WTC11 (cell line): ENCODE results near the gene RIPOR1. TPM values are rescaled to one million over a fixed set of nuclear protein-coding genes. Genes with fewer than 3 reads are reported as not detected.

Experiments used
- ATAC-seq: fragments of 200-7000 bp; cut with Tn5 transposase; 2 replicates; pipeline ENCODE4 v1.10.0; 2021; ENCODE audit warnings: mild to moderate bottlenecking, moderate library complexity
- CTCF ChIA-PET: fragments of 300-600 bp; sonication (Branson Sonifier 250); formaldehyde crosslinking; loops from one replicate; lab custom pipeline; 2021; ENCODE audit warnings: antibody characterized with exemption; lab: Charles Lee
- POLR2A ChIA-PET: fragments of 350-600 bp; sonication (Branson Sonifier 250); formaldehyde crosslinking; loops from one replicate; lab custom pipeline; 2021; ENCODE audit warnings: antibody characterized with exemption; lab: Charles Lee
- DNase-seq: peaks from one replicate; pipeline ENCODE4 v3.0.0; 2021; ENCODE audit warnings: low spot score
- H3K27ac Mint-ChIP-seq: 2 replicates; pipeline ENCODE4 v1.8.0; 2021; ENCODE audit warnings: mixed read lengths
- H3K27me3 Mint-ChIP-seq: 2 replicates; pipeline ENCODE4 v1.8.0; 2021; ENCODE audit warnings: low read depth, mild to moderate bottlenecking, moderate library complexity, mixed read lengths
- H3K36me3 Mint-ChIP-seq: 2 replicates; pipeline ENCODE4 v1.8.0; 2021; ENCODE audit warnings: mixed read lengths
- H3K4me1 Mint-ChIP-seq: 2 replicates; pipeline ENCODE4 v1.8.0; 2022; ENCODE audit warnings: mixed read lengths
- H3K4me3 Mint-ChIP-seq: 2 replicates; pipeline ENCODE4 v1.8.0; 2021; ENCODE audit warnings: mild to moderate bottlenecking, moderate library complexity, mixed read lengths
- H3K9me3 Mint-ChIP-seq: 2 replicates; pipeline ENCODE4 v1.8.0; 2021; ENCODE audit warnings: mixed read lengths
- ELF4 ChIP-seq: sonication (generic); formaldehyde crosslinking; IDR thresholded peaks from 2 replicates; pipeline ENCODE4 v1.8.1; 2022; ENCODE audit warnings: low read depth, mild to moderate bottlenecking, moderate library complexity, missing genetic modification reagents
- FOXK1 ChIP-seq: sonication (generic); formaldehyde crosslinking; IDR thresholded peaks from 2 replicates; pipeline ENCODE4 v1.8.0; 2022; ENCODE audit warnings: mild to moderate bottlenecking, moderate library complexity, missing genetic modification reagents
- GRHL2 ChIP-seq: fragments of 250-450 bp; sonication (Bioruptor Pico); IDR thresholded peaks from 2 replicates; pipeline ENCODE4 v1.8.0; 2022; ENCODE audit warnings: mild to moderate bottlenecking, moderate library complexity; ENCODE audit not compliant: insufficient replicate concordance, severe bottlenecking
- JUN ChIP-seq: sonication (generic); formaldehyde crosslinking; IDR thresholded peaks from 2 replicates; pipeline ENCODE4 v1.8.0; 2023; ENCODE audit warnings: mild to moderate bottlenecking, missing genetic modification reagents
- KAT7 ChIP-seq: sonication (generic); formaldehyde crosslinking; IDR thresholded peaks from 2 replicates; pipeline ENCODE4 v1.8.1; 2023; ENCODE audit warnings: missing genetic modification reagents, mild to moderate bottlenecking, borderline replicate concordance
- NR1H2 ChIP-seq: sonication (generic); formaldehyde crosslinking; IDR thresholded peaks from 2 replicates; pipeline ENCODE4 v1.9.0; 2021; ENCODE audit warnings: mild to moderate bottlenecking, moderate library complexity, missing genetic modification reagents
- NR3C1 ChIP-seq: sonication (generic); formaldehyde crosslinking; conservative IDR thresholded peaks from 2 replicates; pipeline ENCODE4 v1.8.1; 2023; ENCODE audit warnings: low read depth, mild to moderate bottlenecking, missing genetic modification reagents
- OVOL2 ChIP-seq: fragments of 250-450 bp; sonication (Bioruptor Pico); IDR thresholded peaks from 2 replicates; pipeline ENCODE4 v1.9.0; 2021; ENCODE audit warnings: mild to moderate bottlenecking, borderline replicate concordance
- PRRX2 ChIP-seq: fragments of 250-450 bp; sonication (Bioruptor Pico); IDR thresholded peaks from 2 replicates; pipeline ENCODE4 v1.8.0; 2021; ENCODE audit warnings: mild to moderate bottlenecking
- SOX15 ChIP-seq: fragments of 250-450 bp; sonication (Bioruptor Pico); IDR thresholded peaks from 2 replicates; pipeline ENCODE4 v1.9.0; 2021; ENCODE audit warnings: mild to moderate bottlenecking
- TEAD1 ChIP-seq: sonication (generic); formaldehyde crosslinking; IDR thresholded peaks from 2 replicates; pipeline ENCODE4 v1.8.0; 2022; ENCODE audit warnings: mild to moderate bottlenecking, missing genetic modification reagents
- TEAD4 ChIP-seq: sonication (generic); formaldehyde crosslinking; IDR thresholded peaks from 2 replicates; pipeline ENCODE4 v1.8.0; 2022; ENCODE audit warnings: mild to moderate bottlenecking, missing genetic modification reagents
- ZNF232 ChIP-seq: sonication (generic); formaldehyde crosslinking; IDR thresholded peaks from 2 replicates; pipeline ENCODE4 v1.8.0; 2022; ENCODE audit warnings: mild to moderate bottlenecking, missing genetic modification reagents
- ZNF317 ChIP-seq: sonication (generic); formaldehyde crosslinking; IDR thresholded peaks from 2 replicates; pipeline ENCODE4 v1.8.1; 2023; ENCODE audit warnings: low read depth, mild to moderate bottlenecking, moderate library complexity, missing genetic modification reagents, borderline replicate concordance
- ZNF423 ChIP-seq: fragments of 250-450 bp; sonication (Bioruptor Pico); IDR thresholded peaks from 2 replicates; pipeline ENCODE4 v2.1.2; 2022; ENCODE audit warnings: mild to moderate bottlenecking, moderate library complexity
- total RNA-seq: library from RNA; stranded (reverse); gene quantifications from 3 replicates; pipeline ENCODE4 v1.2.3, GENCODE V29; 2021
- TF ChIP-seq, protein P1 (sequence below): sonication (generic); formaldehyde crosslinking; IDR thresholded peaks from 2 replicates; pipeline ENCODE4 v1.8.1; 2022; ENCODE audit warnings: missing genetic modification reagents, borderline replicate concordance
- TF ChIP-seq, protein P2 (sequence below): sonication (generic); formaldehyde crosslinking; IDR thresholded peaks from 2 replicates; pipeline ENCODE4 v1.8.1; 2023; ENCODE audit warnings: mild to moderate bottlenecking, missing genetic modification reagents, moderate library complexity
- TF ChIP-seq, protein P3 (sequence below): sonication (generic); formaldehyde crosslinking; IDR thresholded peaks from 2 replicates; pipeline ENCODE4 v1.8.0; 2022; ENCODE audit warnings: mild to moderate bottlenecking, missing genetic modification reagents
- TF ChIP-seq, protein P4 (sequence below): fragments of 250-450 bp; sonication (Bioruptor Pico); IDR thresholded peaks from 2 replicates; pipeline ENCODE4 v1.9.0; 2021; ENCODE audit warnings: mild to moderate bottlenecking
- TF ChIP-seq, protein P5 (sequence below): sonication (generic); formaldehyde crosslinking; IDR thresholded peaks from 2 replicates; pipeline ENCODE4 v1.8.1; 2022; ENCODE audit warnings: mild to moderate bottlenecking, missing genetic modification reagents, moderate library complexity, borderline replicate concordance
- TF ChIP-seq, protein P6 (sequence below): sonication (generic); formaldehyde crosslinking; IDR thresholded peaks from 2 replicates; pipeline ENCODE4 v1.8.1; 2023; ENCODE audit warnings: mild to moderate bottlenecking, missing genetic modification reagents
- TF ChIP-seq, protein P7 (sequence below): fragments of 250-450 bp; sonication (Bioruptor Pico); conservative IDR thresholded peaks from 2 replicates; pipeline ENCODE4 v1.9.0; 2021; ENCODE audit warnings: mild to moderate bottlenecking

The RIPOR1 gene
- total RNA-seq, 1 experiment from 2014 or later: 14.9 TPM

DNA sequence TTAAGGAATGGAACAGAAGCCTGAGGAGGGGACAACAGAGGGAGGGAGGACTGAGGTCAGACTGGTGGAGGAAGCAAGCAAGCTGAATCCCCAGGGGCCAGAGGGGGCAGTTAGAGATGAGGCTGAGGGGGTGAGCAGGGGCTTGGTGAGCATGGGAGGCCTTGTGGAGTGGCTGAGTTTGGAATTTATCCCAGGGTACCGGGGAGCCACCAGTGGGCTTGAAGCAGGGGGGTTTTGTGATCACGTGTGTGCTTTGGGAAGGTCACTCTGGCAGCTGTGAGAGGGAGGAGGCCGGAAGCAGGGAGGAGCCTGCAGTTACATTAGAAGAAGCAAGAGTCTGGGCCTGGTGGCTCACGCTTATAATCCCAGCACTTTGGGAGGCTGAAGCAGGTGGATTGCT lies 23.8 kb downstream of the RIPOR1 start:
- Mint-ChIP-seq H3K4me1 (peaks cover 5% of the 10 kb centered on the region), H3K27ac (no peak overlapping the region), H3K9me3 (no peaks in the 10 kb centered on the region), H3K4me3 (no peak overlapping the region), H3K36me3 (no peaks in the 10 kb centered on the region), H3K27me3 (no peaks in the 10 kb centered on the region)
- DNase-seq: no peak
- ATAC-seq: no peak; the same call in none of the 2 replicates
- TF ChIP-seq PRRX2 (CRISPR knock-in tag) (no peak), NR1H2 (CRISPR knock-in tag) (no peak), ZNF423 (CRISPR knock-in tag) (no peak), GRHL2 (CRISPR knock-in tag) (no peak), KAT7 (CRISPR knock-in tag) (no peak), FOXK1 (CRISPR knock-in tag) (no peak)
- TF ChIP-seq, protein P1, sequence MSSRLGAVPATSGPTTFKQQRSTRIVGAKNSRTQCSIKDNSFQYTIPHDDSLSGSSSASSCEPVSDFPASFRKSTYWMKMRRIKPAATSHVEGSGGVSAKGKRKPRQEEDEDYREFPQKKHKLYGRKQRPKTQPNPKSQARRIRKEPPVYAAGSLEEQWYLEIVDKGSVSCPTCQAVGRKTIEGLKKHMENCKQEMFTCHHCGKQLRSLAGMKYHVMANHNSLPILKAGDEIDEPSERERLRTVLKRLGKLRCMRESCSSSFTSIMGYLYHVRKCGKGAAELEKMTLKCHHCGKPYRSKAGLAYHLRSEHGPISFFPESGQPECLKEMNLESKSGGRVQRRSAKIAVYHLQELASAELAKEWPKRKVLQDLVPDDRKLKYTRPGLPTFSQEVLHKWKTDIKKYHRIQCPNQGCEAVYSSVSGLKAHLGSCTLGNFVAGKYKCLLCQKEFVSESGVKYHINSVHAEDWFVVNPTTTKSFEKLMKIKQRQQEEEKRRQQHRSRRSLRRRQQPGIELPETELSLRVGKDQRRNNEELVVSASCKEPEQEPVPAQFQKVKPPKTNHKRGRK (CRISPR knock-in tag): no peak
- TF ChIP-seq, protein P2, sequence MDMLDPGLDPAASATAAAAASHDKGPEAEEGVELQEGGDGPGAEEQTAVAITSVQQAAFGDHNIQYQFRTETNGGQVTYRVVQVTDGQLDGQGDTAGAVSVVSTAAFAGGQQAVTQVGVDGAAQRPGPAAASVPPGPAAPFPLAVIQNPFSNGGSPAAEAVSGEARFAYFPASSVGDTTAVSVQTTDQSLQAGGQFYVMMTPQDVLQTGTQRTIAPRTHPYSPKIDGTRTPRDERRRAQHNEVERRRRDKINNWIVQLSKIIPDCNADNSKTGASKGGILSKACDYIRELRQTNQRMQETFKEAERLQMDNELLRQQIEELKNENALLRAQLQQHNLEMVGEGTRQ (CRISPR knock-in tag): no peak
- TF ChIP-seq, protein P3, sequence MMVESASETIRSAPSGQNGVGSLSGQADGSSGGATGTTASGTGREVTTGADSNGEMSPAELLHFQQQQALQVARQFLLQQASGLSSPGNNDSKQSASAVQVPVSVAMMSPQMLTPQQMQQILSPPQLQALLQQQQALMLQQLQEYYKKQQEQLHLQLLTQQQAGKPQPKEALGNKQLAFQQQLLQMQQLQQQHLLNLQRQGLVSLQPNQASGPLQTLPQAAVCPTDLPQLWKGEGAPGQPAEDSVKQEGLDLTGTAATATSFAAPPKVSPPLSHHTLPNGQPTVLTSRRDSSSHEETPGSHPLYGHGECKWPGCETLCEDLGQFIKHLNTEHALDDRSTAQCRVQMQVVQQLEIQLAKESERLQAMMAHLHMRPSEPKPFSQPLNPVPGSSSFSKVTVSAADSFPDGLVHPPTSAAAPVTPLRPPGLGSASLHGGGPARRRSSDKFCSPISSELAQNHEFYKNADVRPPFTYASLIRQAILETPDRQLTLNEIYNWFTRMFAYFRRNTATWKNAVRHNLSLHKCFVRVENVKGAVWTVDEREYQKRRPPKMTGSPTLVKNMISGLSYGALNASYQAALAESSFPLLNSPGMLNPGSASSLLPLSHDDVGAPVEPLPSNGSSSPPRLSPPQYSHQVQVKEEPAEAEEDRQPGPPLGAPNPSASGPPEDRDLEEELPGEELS (CRISPR knock-in tag): no peak
- TF ChIP-seq, protein P4, sequence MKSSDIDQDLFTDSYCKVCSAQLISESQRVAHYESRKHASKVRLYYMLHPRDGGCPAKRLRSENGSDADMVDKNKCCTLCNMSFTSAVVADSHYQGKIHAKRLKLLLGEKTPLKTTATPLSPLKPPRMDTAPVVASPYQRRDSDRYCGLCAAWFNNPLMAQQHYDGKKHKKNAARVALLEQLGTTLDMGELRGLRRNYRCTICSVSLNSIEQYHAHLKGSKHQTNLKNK (CRISPR knock-in tag): no peak
- ChIA-PET POLR2A (interaction anchor here (0.8 kb wide), 1 partner anchor 517 kb away, joined by 6 read pairs; no protein-coding TSS in a partner anchor), CTCF (interaction anchor here (1.9 to 2.3 kb wide), 2 partner anchors 31 to 92 kb away, joined by 7 to 8 read pairs; partner anchors contain the start of gene CARMIL2)

DNA sequence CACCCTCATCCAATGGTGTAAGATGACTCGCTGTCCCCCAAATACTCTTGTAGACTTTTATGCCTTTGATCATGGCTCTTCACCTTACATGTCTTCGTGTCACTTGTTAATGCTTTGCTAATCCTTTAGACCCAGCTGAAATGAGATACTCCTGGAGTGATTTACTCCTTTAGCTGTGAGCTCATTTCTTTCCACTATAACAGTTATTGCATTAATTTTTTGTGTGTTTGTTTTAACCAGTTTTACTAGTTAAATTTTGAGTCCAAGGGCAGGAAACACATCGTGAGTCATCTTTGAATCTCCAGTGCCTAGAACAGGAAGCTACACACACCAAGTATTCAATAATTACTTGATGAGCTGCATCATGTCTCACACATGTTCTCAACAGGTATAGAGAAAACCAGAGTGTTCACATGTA lies 27.2 kb downstream of the RIPOR1 start:
- no peak for ATAC-seq
- POLR2A ChIA-PET: no interaction called here

DNA sequence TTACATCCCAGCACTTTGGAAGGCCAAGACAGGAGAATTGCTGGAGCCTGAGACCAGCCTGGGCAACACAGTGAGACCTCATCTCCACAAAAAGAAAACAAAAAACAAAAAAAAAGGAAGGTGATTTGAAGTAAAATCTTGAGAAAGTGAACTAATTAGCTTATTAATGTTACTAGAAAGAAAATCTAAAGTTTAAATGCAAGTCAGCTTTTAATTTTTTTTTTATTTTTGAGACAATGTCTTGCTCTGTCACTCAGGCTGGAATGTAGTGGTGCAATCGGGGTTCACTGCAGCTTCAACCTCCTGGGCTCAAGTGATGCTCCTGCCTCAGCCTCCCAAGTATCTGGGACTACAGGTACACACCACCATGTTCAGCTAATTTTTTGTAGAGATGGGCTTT lies 30.2 kb downstream of the RIPOR1 start:
- H3K4me3 Mint-ChIP-seq: no peak overlapping the region
- no peak overlapping the region for H3K27ac Mint-ChIP-seq
- CTCF ChIA-PET: interaction anchor here (5.3 kb wide), 1 partner anchor 11 kb away, joined by 72 read pairs; no protein-coding TSS in a partner anchor
- no peak for DNase-seq
- H3K9me3 Mint-ChIP-seq: no peaks in the 10 kb centered on the region
- ATAC-seq: no peak
- H3K27me3 Mint-ChIP-seq: no peaks in the 10 kb centered on the region
- H3K4me1 Mint-ChIP-seq: peaks cover 7% of the 10 kb centered on the region
- POLR2A ChIA-PET: no interaction called here
- no peaks in the 10 kb centered on the region for H3K36me3 Mint-ChIP-seq
- TF ChIP-seq ELF4 (no peak), JUN (no peak), TEAD4 (CRISPR knock-in tag) (no peak), SOX15 (CRISPR knock-in tag) (no peak), TEAD1 (no peak), OVOL2 (no peak), PRRX2 (CRISPR knock-in tag) (no peak)
- TF ChIP-seq, protein P5, sequence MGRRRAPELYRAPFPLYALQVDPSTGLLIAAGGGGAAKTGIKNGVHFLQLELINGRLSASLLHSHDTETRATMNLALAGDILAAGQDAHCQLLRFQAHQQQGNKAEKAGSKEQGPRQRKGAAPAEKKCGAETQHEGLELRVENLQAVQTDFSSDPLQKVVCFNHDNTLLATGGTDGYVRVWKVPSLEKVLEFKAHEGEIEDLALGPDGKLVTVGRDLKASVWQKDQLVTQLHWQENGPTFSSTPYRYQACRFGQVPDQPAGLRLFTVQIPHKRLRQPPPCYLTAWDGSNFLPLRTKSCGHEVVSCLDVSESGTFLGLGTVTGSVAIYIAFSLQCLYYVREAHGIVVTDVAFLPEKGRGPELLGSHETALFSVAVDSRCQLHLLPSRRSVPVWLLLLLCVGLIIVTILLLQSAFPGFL: no peak
- TF ChIP-seq, protein P6, sequence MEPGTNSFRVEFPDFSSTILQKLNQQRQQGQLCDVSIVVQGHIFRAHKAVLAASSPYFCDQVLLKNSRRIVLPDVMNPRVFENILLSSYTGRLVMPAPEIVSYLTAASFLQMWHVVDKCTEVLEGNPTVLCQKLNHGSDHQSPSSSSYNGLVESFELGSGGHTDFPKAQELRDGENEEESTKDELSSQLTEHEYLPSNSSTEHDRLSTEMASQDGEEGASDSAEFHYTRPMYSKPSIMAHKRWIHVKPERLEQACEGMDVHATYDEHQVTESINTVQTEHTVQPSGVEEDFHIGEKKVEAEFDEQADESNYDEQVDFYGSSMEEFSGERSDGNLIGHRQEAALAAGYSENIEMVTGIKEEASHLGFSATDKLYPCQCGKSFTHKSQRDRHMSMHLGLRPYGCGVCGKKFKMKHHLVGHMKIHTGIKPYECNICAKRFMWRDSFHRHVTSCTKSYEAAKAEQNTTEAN (CRISPR knock-in tag): no peak
- TF ChIP-seq, protein P1 (CRISPR knock-in tag): no peak
- TF ChIP-seq, protein P7, sequence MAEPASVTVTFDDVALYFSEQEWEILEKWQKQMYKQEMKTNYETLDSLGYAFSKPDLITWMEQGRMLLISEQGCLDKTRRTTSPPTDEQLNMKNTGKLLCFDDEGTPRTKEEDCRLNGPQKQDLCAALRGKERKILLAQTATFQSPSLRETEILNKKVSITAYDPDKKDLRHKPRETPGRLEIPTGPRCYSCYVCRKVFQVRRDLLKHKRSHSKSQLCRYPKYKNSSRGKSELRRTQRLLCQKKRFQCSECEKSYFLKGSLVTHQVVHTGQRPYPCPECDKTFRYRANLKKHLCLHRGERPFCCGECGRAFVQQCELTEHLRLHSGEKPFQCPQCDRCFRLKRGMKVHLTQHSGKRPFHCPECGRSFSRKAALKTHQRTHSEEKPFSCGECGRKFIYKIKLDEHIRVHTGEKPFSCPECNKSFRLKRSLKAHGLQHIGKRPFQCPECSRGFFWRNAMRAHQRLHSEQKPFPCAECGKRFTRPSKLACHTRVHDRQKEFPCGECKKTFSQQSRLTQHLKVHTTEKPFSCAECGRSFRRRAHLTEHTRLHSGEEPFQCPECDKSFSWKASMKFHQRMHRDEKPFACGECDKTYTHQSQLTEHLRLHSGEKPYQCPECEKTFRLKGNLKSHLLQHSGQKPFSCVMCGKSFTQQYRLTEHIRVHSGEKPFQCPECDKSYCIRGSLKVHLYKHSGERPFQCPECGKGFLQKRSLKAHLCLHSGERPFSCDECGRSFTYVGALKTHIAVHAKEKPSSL (CRISPR knock-in tag): no peak

More for the DNA sequence above, 27.2 kb downstream of the RIPOR1 start:
- H3K9me3 Mint-ChIP-seq: no peaks in the 10 kb centered on the region
- H3K4me1 Mint-ChIP-seq: peaks cover under 1% of the 10 kb centered on the region
- DNase-seq: no peak
- no peak overlapping the region for H3K27ac Mint-ChIP-seq
- TF ChIP-seq ZNF317 (CRISPR knock-in tag) (no peak), ZNF232 (CRISPR knock-in tag) (no peak), NR3C1 (CRISPR knock-in tag) (no peak)
- H3K36me3 Mint-ChIP-seq: no peaks in the 10 kb centered on the region
- CTCF ChIA-PET: interaction anchor here (1.2 to 2.3 kb wide), 5 partner anchors 9 to 105 kb away, joined by 3 to 13 read pairs (median 4); partner anchors contain the start of genes ACD, CARMIL2 and PARD6A
- H3K27me3 Mint-ChIP-seq: no peaks in the 10 kb centered on the region
- H3K4me3 Mint-ChIP-seq: no peak overlapping the region
